Measurements from ENCODE around the gene HOXB8. TPM values are rescaled to one million over a fixed set of nuclear protein-coding genes. Genes with fewer than 3 reads are reported as not detected.
A peak's percentile ranks its signal among the peaks of the same experiment; 100 is the strongest.

HOXB8 gene
- polyA plus RNA-seq, 1 donor from 2014 or later, result not detected

DNA sequence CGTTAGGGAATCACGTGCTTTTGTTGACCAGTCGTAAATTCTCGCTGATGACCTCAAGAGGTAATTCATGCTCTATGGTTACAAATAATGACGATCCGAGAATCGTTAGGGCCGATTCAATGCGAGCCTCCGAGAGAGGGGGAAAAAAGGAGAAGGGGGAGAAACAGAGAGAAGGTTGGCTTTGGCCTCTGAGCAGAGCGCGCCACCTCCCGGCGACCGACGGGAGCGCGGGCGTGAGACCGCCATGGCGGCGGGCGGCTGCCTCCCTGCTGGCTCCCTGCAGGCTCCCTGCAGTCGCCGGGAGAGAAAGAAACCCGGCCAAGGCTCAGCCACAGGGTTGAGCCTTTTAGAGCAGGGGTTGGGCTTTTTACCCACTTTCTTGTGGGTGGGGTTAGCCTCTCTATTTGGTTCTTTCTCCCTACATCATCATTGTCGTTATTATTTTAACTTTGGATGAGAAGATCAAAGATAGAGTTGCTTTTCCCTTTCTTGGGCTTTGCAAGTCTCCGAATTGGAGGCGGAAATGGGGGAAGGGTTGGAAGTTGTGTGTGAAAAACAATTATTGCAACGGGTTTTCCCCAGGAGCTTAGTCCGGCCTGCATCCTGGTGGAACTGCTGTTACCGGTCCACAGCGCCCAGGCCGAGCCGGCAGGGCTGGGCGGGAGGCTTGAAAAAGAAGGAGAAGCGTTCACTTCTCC is 21.1 kb downstream of the HOXB8 start:
- H3K4me3 ChIP-seq (ENCODE audit: low read length), result no peak overlapping the region
- H3F3A ChIP-seq (ENCODE audit: insufficient read depth, low read length, poor library complexity, severe bottlenecking), result no peaks in the 10 kb centered on the region
- no peaks in the 10 kb centered on the region for H3K79me2 ChIP-seq (replicated peaks; ENCODE audit: insufficient read depth, low read length)
- H3K9ac ChIP-seq (ENCODE audit: low read length), result no peak overlapping the region
- TF ChIP-seq EZH2 (IDR thresholded peaks at IDR 0.05; ENCODE audit: borderline replicate concordance, insufficient read depth, low read length, poor library complexity, severe bottlenecking) (peak; percentile 41), TAF1 (IDR thresholded peaks at IDR 0.05; ENCODE audit: low read depth) (no peak), SMC3 (conservative IDR thresholded peaks at IDR 0.05; ENCODE audit: poor library complexity) (peak; percentile 63), POLR2AphosphoS5 (IDR thresholded peaks at IDR 0.05) (no peak), RAD21 (conservative IDR thresholded peaks at IDR 0.05) (peak; percentile 60), EP300 (conservative IDR thresholded peaks at IDR 0.05; ENCODE audit: poor library complexity, severe bottlenecking) (no peak), MXI1 (conservative IDR thresholded peaks at IDR 0.05; ENCODE audit: poor library complexity, severe bottlenecking) (no peak)
- TF ChIP-seq, protein P1, sequence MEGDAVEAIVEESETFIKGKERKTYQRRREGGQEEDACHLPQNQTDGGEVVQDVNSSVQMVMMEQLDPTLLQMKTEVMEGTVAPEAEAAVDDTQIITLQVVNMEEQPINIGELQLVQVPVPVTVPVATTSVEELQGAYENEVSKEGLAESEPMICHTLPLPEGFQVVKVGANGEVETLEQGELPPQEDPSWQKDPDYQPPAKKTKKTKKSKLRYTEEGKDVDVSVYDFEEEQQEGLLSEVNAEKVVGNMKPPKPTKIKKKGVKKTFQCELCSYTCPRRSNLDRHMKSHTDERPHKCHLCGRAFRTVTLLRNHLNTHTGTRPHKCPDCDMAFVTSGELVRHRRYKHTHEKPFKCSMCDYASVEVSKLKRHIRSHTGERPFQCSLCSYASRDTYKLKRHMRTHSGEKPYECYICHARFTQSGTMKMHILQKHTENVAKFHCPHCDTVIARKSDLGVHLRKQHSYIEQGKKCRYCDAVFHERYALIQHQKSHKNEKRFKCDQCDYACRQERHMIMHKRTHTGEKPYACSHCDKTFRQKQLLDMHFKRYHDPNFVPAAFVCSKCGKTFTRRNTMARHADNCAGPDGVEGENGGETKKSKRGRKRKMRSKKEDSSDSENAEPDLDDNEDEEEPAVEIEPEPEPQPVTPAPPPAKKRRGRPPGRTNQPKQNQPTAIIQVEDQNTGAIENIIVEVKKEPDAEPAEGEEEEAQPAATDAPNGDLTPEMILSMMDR (IDR thresholded peaks at IDR 0.05; ENCODE audit: poor library complexity, severe bottlenecking), result peak; percentile 64
- TF ChIP-seq, protein P2, sequence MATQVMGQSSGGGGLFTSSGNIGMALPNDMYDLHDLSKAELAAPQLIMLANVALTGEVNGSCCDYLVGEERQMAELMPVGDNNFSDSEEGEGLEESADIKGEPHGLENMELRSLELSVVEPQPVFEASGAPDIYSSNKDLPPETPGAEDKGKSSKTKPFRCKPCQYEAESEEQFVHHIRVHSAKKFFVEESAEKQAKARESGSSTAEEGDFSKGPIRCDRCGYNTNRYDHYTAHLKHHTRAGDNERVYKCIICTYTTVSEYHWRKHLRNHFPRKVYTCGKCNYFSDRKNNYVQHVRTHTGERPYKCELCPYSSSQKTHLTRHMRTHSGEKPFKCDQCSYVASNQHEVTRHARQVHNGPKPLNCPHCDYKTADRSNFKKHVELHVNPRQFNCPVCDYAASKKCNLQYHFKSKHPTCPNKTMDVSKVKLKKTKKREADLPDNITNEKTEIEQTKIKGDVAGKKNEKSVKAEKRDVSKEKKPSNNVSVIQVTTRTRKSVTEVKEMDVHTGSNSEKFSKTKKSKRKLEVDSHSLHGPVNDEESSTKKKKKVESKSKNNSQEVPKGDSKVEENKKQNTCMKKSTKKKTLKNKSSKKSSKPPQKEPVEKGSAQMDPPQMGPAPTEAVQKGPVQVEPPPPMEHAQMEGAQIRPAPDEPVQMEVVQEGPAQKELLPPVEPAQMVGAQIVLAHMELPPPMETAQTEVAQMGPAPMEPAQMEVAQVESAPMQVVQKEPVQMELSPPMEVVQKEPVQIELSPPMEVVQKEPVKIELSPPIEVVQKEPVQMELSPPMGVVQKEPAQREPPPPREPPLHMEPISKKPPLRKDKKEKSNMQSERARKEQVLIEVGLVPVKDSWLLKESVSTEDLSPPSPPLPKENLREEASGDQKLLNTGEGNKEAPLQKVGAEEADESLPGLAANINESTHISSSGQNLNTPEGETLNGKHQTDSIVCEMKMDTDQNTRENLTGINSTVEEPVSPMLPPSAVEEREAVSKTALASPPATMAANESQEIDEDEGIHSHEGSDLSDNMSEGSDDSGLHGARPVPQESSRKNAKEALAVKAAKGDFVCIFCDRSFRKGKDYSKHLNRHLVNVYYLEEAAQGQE (IDR thresholded peaks at IDR 0.05; ENCODE audit: borderline replicate concordance), result no peak
- H3K9me2 ChIP-seq (ENCODE audit: insufficient read depth, low read length), result no peaks in the 10 kb centered on the region
- no peak overlapping the region for H2AFZ ChIP-seq (ENCODE audit: low read depth, low read length)
- no peak overlapping the region for H3K4me2 ChIP-seq (ENCODE audit: low read length)
- H3K36me3 ChIP-seq (ENCODE audit: insufficient read depth, low read length), result no peaks in the 10 kb centered on the region
- H3K27ac ChIP-seq (ENCODE audit: low read length), result no peak overlapping the region
- H3K9me3 ChIP-seq (ENCODE audit: low read length), result peaks cover 3% of the 10 kb centered on the region
- H3K27me3 ChIP-seq (ENCODE audit: insufficient read depth, low read depth, low read length), result peaks cover 100% of the 10 kb centered on the region
- H4K20me1 ChIP-seq (ENCODE audit: insufficient read depth), result no peaks in the 10 kb centered on the region

DNA sequence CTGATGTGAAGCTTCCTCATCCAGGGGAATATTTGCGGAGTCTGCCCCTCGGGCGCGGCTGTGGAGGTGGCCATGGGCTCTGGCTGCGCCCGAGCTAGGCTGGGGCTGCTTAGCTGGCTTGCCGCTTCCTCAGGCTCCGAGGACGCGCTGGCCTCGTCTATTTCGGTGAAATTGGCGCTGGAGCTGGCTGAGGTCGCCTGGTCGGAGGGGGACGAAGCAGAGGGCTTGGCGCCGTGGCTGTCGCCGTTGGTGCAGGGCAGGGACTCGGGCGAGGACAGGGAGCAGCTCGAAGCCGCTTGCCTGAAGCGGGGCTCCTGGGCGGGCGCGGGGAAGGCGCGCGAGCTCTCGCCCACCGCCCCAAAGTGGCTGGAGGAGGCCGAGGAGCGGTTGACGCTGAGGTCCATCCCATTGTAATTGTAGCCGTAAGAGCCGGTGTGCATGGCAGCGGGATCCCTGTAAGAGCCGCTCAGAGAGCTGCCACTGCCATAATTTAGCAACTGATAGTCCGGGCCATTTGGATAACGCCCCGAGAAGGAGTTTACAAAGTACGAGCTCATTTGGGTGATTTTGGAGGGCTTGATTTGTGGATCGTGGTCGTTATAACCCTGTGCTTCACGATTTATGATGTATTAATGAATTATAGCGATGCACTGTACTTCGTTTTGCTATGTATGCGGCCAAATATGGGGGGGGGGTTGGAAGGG is 21.8 kb downstream of the HOXB8 start, which contains the start of gene HOXB5:
Gene HOXB5 (minus strand): TSS at position 654 of the 704 bp plus-strand sequence. CDS start 97 bp downstream, at position 557.
- no peak within 1 kb of the TSS for H3K9ac ChIP-seq (ENCODE audit: low read length)

More for the DNA sequence above, 21.8 kb downstream of the HOXB8 start, which contains the start of gene HOXB5:
- peaks cover under 1% of the 10 kb centered on the region for H3K9me3 ChIP-seq (ENCODE audit: low read length)
- no peak within 1 kb of the TSS for H3K4me2 ChIP-seq (ENCODE audit: low read length)
- no peaks in the 10 kb centered on the region for H3K9me2 ChIP-seq (ENCODE audit: insufficient read depth, low read length)
- no peaks in the 10 kb centered on the region for H3K79me2 ChIP-seq (replicated peaks; ENCODE audit: insufficient read depth, low read length)
- H3K36me3 ChIP-seq (ENCODE audit: insufficient read depth, low read length), result no peaks in the 10 kb centered on the region
- no peak within 1 kb of the TSS for H3K27ac ChIP-seq (ENCODE audit: low read length)
- H4K20me1 ChIP-seq (ENCODE audit: insufficient read depth), result no peaks in the 10 kb centered on the region
- no peak within 1 kb of the TSS for H3K4me3 ChIP-seq (ENCODE audit: low read length)
- no peak within 1 kb of the TSS for H2AFZ ChIP-seq (ENCODE audit: low read depth, low read length)
- no peaks in the 10 kb centered on the region for H3F3A ChIP-seq (ENCODE audit: insufficient read depth, low read length, poor library complexity, severe bottlenecking)
- peaks cover 100% of the 10 kb centered on the region for H3K27me3 ChIP-seq (ENCODE audit: insufficient read depth, low read depth, low read length)
- no peak for TF ChIP-seq MXI1 (conservative IDR thresholded peaks at IDR 0.05; ENCODE audit: poor library complexity, severe bottlenecking)
- TF ChIP-seq EP300 (conservative IDR thresholded peaks at IDR 0.05; ENCODE audit: poor library complexity, severe bottlenecking), result no peak
- TF ChIP-seq, protein P1 (IDR thresholded peaks at IDR 0.05; ENCODE audit: poor library complexity, severe bottlenecking), result no peak
- no peak for TF ChIP-seq EZH2 (IDR thresholded peaks at IDR 0.05; ENCODE audit: borderline replicate concordance, insufficient read depth, low read length, poor library complexity, severe bottlenecking)
- TF ChIP-seq RAD21 (conservative IDR thresholded peaks at IDR 0.05), result no peak
- TF ChIP-seq, protein P2 (IDR thresholded peaks at IDR 0.05; ENCODE audit: borderline replicate concordance), result no peak
- no peak for TF ChIP-seq POLR2AphosphoS5 (IDR thresholded peaks at IDR 0.05)
- no peak for TF ChIP-seq TAF1 (IDR thresholded peaks at IDR 0.05; ENCODE audit: low read depth)
- TF ChIP-seq SMC3 (conservative IDR thresholded peaks at IDR 0.05; ENCODE audit: poor library complexity), result no peak

All from neural cell (in vitro differentiated cells).